T-cell (primary cell): ENCODE results near the gene NMT2. TPM values are rescaled to one million over a fixed set of nuclear protein-coding genes. Genes with fewer than 3 reads are reported as not detected.

Source experiments
- ATAC-seq, 4 experiments: fragments of 200-7000 bp in 3 of 4; fragments of 150-1000 bp in 1 of 4; cut with Tn5 transposase; replicated peaks in 1 of 4; 1 replicate in 3 of 4; 2 replicates in 1 of 4; pipeline ENCODE4 v1.10.0; 2021; ENCODE audit warnings: moderate library complexity in 3 of 4, mild to moderate bottlenecking in 2 of 4, moderate number of reproducible peaks in 1 of 4
- CTCF ChIA-PET, 2 donors: fragments of 300-600 bp; sonication (Branson Sonifier 250); formaldehyde crosslinking; loops; one replicate each; lab custom pipeline; 2022; ENCODE audit warnings: antibody characterized with exemption in 2 of 2; lab: Charles Lee
- POLR2A ChIA-PET, 2 donors: fragments of 300-600 bp; sonication (Branson Sonifier 250); formaldehyde crosslinking; loops; one replicate each; lab custom pipeline; 2022; ENCODE audit warnings: antibody characterized with exemption in 2 of 2; lab: Charles Lee
- DNase-seq, 35 experiments: peaks; one replicate each; pipeline versions ENCODE4 v3.0.0 to v3.0.0-alpha.2; 2013 to 2023
- H3K27ac ChIP-seq: one replicate; pipeline ENCODE4 v1.5.1; 2013; ENCODE audit warnings: low read length
- H3K27me3 ChIP-seq, 2 experiments: replicated peaks in 1 of 2; 1 replicate in 1 of 2; 2 replicates in 1 of 2; pipeline versions ENCODE4 v1.6.1 to v1.7.0; 2013; ENCODE audit warnings: low read length in 1 of 2, mixed read lengths in 1 of 2; ENCODE audit not compliant: control insufficient read depth in 2 of 2, insufficient read depth in 2 of 2; ENCODE audit errors: extremely low read depth in 1 of 2
- H3K36me3 ChIP-seq, 2 donors: 1 replicate in 1 of 2; 2 replicates in 1 of 2; pipeline versions ENCODE4 v1.6.1 to v1.7.0; 2013; ENCODE audit warnings: low read length in 1 of 2; ENCODE audit not compliant: control insufficient read depth in 2 of 2, insufficient read depth in 1 of 2; ENCODE audit errors: extremely low read depth in 1 of 2
- H3K4me1 ChIP-seq, 2 experiments: 1 replicate in 1 of 2; 2 replicates in 1 of 2; pipeline versions ENCODE4 v1.6.1 to v1.7.0; 2013; ENCODE audit warnings: low read length in 2 of 2, mixed read lengths in 1 of 2; ENCODE audit not compliant: insufficient read depth in 2 of 2, control insufficient read depth in 1 of 2; ENCODE audit errors: extremely low read depth in 1 of 2
- H3K4me3 ChIP-seq, 2 donors: 1 replicate in 1 of 2; 2 replicates in 1 of 2; pipeline versions ENCODE4 v1.5.1 to v1.7.0; 2013; ENCODE audit warnings: mild to moderate bottlenecking in 2 of 2, low read length in 1 of 2, moderate library complexity in 1 of 2; ENCODE audit not compliant: control insufficient read depth in 1 of 2; ENCODE audit errors: extremely low read depth in 1 of 2
- H3K9me3 ChIP-seq: 2 replicates; pipeline ENCODE4 v1.7.0; 2013
- H3K27ac Mint-ChIP-seq, 2 donors: one replicate each; pipeline ENCODE4 v1.8.0; 2020 to 2021; ENCODE audit warnings: mild to moderate bottlenecking in 2 of 2, mixed read lengths in 2 of 2
- H3K27me3 Mint-ChIP-seq, 2 donors: one replicate each; pipeline ENCODE4 v1.8.0; 2021 to 2022; ENCODE audit warnings: mixed read lengths in 2 of 2
- H3K36me3 Mint-ChIP-seq: one replicate; pipeline ENCODE4 v1.8.0; 2021; ENCODE audit warnings: mixed read lengths
- H3K4me1 Mint-ChIP-seq, 3 donors: one replicate each; pipeline ENCODE4 v1.8.0; 2020 to 2022; ENCODE audit warnings: mixed read lengths in 3 of 3, mild to moderate bottlenecking in 1 of 3
- H3K4me3 Mint-ChIP-seq, 3 donors: one replicate each; pipeline ENCODE4 v1.8.0; 2020 to 2022; ENCODE audit warnings: mild to moderate bottlenecking in 3 of 3, mixed read lengths in 3 of 3, moderate library complexity in 3 of 3
- H3K9me3 Mint-ChIP-seq, 3 donors: one replicate each; pipeline ENCODE4 v1.8.0; 2020 to 2022; ENCODE audit warnings: mixed read lengths in 3 of 3
- WGBS: methylation state at CpG from one replicate; pipeline ENCODE4 v1.1.5; 2013; ENCODE audit warnings: missing lambda C conversion rate; ENCODE audit not compliant: insufficient coverage; 5-methylcytosine and 5-hydroxymethylcytosine counted together
- total RNA-seq, 35 experiments: library from RNA in 6 of 35; stranded (reverse) in 6 of 35; fragments of 120-200 nt in 1 of 35; gene quantifications; one replicate each; pipeline versions ENCODE4 v1.2.1 to v1.2.4 and lab custom pipeline; 2013 to 2026

Gene NMT2
- total RNA-seq, 5 donors from 2014 or later (not counting 1 experiment from before 2014, with no cell fraction given) = 35.5 to 80.4 (median 40.8) TPM

DNA sequence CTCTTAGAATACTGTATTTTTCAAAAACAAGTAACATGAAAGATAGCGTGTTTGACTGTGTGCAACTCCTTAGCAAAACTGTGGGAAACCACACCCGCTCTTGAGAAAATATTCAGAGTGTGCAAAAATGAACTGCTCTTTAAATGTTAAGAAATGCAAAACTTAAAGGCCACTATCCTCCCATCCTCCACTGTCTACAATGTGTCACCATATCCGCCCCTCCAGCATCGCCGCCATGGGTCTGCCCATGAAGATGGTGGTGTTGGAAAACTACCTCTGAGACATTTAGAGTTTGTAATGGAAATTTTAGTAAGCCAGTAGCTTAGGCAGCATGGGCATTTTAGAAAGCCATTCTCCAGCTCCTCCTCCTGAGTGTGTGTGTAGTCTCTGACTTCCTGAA, 20.1 kb upstream of the NMT2 start:
- ChIA-PET CTCF (interaction anchor here in 1 of 2 donors (0.6 kb wide), 1 partner anchor 60 kb away, joined by 7 read pairs; no protein-coding TSS in a partner anchor), POLR2A (no interaction called here)
- no peaks in the 10 kb centered on the region for H3K36me3 Mint-ChIP-seq
- peak; percentile 48 to 62 (median 56) for ATAC-seq
- Histone ChIP-seq H3K9me3 (no peaks in the 10 kb centered on the region), H3K4me3 (peak overlapping the region in 1 of 2 donors; percentile 41), H3K4me1 (peaks cover 19 to 41% of the 10 kb centered on the region in 2 experiments), H3K27me3 (no peaks in the 10 kb centered on the region), H3K27ac (peak overlapping the region; percentile 13), H3K36me3 (no peaks in the 10 kb centered on the region)
- H3K4me3 Mint-ChIP-seq = peak overlapping the region in 2 of 3 donors; percentile 13 to 25
- no peaks in the 10 kb centered on the region for H3K27me3 Mint-ChIP-seq
- no peaks in the 10 kb centered on the region for H3K9me3 Mint-ChIP-seq
- H3K4me1 Mint-ChIP-seq = peaks cover 44 to 61% (median 52%) of the 10 kb centered on the region in 3 donors
- DNase-seq = peak in 3 of 35 experiments; percentile 22 to 23 (median 22)
- WGBS = no CpG with 5 or more reads among the region's 5 CpGs
- H3K27ac Mint-ChIP-seq = peak overlapping the region; percentile 73 to 74

DNA sequence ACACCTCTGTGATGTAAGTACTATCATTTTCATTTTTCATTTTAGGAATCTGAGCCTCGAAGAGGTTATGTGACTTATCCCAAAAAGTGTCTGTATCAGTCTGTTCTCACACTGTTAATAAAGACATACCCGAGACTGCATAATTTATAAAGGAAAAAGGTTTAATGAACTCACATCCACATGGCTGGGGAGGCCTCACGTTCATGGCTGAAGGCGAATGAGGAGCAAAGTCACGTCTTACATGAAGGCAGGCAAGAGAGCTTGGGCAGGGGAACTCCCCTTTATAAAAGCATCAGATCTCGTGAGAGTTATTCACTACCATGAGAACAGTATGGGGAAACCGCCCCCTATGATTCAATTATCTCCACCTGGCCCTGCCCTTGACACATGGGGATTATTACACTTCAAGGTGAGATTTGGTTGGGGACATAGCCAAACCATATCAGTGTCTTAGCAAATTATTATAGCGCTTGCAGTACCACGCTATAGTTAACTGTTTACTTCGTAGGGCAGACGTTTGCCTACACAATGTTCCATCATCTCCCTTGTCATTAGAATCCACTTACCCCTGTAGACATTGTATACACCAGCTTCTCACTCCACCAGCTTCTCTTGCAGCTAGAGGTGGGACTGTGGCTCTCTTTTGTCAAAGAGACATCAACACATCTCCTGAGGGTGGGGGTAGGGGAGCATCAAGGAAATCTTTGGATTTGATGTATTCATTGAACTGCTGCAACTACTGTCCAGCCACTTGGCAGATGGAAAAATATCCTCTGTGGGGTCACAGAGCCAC, 15.4 kb upstream of the NMT2 start:
- peaks cover 40 to 45% (median 40%) of the 10 kb centered on the region in 3 donors for H3K4me1 Mint-ChIP-seq
- peak overlapping the region in 1 of 3 donors; percentile 37 for H3K4me3 Mint-ChIP-seq
- no peaks in the 10 kb centered on the region for H3K27me3 Mint-ChIP-seq
- DNase-seq (no peak), ATAC-seq (no peak)
- Histone ChIP-seq H3K4me1 (peaks cover 13 to 33% of the 10 kb centered on the region in 2 experiments), H3K27ac (no peak overlapping the region), H3K27me3 (no peaks in the 10 kb centered on the region), H3K4me3 (no peak overlapping the region), H3K36me3 (no peaks in the 10 kb centered on the region), H3K9me3 (no peaks in the 10 kb centered on the region)
- WGBS = 88% methylated on average over 4 of the region's 11 CpGs
- CTCF ChIA-PET = no interaction called here
- POLR2A ChIA-PET = no interaction called here
- H3K36me3 Mint-ChIP-seq = no peaks in the 10 kb centered on the region
- no peaks in the 10 kb centered on the region for H3K9me3 Mint-ChIP-seq
- H3K27ac Mint-ChIP-seq = peak overlapping the region; percentile 8 to 83

DNA sequence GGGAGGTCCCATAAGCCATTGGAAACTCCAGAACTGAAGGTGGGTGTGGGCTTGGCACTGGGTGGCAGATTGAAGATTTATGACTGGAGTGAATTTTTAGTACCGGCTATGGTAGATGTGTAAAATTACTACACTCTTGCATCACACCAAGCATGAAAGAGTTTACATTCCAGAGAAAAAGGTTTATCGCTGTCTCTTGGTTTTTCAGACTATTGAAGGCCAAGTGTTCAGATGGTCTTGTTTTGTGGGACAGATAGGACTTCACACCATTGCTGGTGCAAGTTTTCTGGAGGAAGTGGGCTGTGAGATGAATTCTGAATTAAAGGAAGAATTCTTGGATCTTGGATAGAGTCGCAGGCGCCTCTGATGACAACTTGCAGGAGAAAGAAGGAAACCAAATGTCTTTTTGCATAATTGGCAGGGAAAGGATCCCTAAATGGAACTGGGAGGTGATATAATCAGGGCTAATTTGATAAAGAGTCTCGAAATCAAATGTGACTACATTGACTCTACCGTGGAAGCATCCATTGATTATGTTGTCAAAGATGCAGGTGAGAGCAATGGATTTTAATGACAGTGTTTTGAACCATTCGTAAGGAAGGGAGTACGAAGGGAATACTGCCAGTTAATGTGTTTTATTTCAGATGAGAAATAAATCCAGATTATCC, 14.2 kb upstream of the NMT2 start:
- POLR2A ChIA-PET = interaction anchor here in 1 of 2 donors (0.6 kb wide), 1 partner anchor 119 kb away, joined by 4 read pairs; no protein-coding TSS in a partner anchor
- 88% methylated on average over 7 of the region's 8 CpGs for WGBS
- CTCF ChIA-PET = no interaction called here

DNA sequence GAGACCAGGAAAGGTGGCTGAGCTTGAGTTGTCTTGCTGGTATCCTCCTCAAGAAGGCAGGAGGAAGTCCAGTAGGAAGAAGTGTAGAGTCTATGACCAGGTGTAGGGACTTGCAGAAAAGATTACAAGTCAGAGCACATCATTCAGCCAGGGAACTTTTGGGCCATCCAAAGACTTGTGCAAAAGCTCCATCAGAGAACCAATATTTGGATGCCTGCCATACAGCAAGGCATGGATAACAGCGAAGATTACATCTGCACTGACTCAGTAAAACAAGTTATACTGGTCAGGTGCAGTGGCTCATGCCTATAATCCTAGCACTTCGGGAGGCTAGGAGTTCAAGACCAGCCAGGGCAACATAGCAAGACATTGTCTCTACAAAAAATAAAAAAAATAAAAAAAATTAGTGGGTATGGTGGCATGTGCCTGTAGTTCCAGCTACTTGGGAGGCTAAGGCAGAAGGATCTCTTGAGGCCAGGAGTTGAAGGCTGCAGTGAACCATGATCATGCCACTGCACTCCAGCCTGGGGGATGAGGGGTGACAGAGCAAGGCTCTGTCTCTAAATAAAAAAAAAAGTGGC, 13.2 kb upstream of the NMT2 start:
- H3K4me3 Mint-ChIP-seq = no peak overlapping the region
- Histone ChIP-seq H3K27ac (no peak overlapping the region), H3K36me3 (no peaks in the 10 kb centered on the region), H3K4me1 (peaks cover 6 to 20% of the 10 kb centered on the region in 2 experiments), H3K9me3 (no peaks in the 10 kb centered on the region), H3K27me3 (no peaks in the 10 kb centered on the region), H3K4me3 (no peak overlapping the region)
- H3K4me1 Mint-ChIP-seq = peaks cover 29 to 31% (median 29%) of the 10 kb centered on the region in 3 donors
- H3K27me3 Mint-ChIP-seq = no peaks in the 10 kb centered on the region
- no peak overlapping the region for H3K27ac Mint-ChIP-seq
- CTCF ChIA-PET = interaction anchor here (0.5 to 1.2 kb wide), 3 partner anchors 30 to 263 kb away, joined by 3 to 4 read pairs (median 3); no protein-coding TSS in a partner anchor
- DNase-seq (no peak), ATAC-seq (no peak)
- no CpG with 5 or more reads among the region's 2 CpGs for WGBS
- no peaks in the 10 kb centered on the region for H3K36me3 Mint-ChIP-seq
- no peaks in the 10 kb centered on the region for H3K9me3 Mint-ChIP-seq
- POLR2A ChIA-PET = interaction anchor here in 1 of 2 donors (0.6 kb wide), 1 partner anchor 118 kb away, joined by 4 read pairs; no protein-coding TSS in a partner anchor

More for the DNA sequence above, 14.2 kb upstream of the NMT2 start:
- H3K36me3 Mint-ChIP-seq = no peaks in the 10 kb centered on the region
- no peak overlapping the region for H3K4me3 Mint-ChIP-seq
- Histone ChIP-seq H3K4me3 (no peak overlapping the region), H3K9me3 (no peaks in the 10 kb centered on the region), H3K27ac (no peak overlapping the region), H3K36me3 (no peaks in the 10 kb centered on the region), H3K4me1 (peaks cover 7 to 28% of the 10 kb centered on the region in 2 experiments), H3K27me3 (no peaks in the 10 kb centered on the region)
- DNase-seq = no peak
- H3K27me3 Mint-ChIP-seq = no peaks in the 10 kb centered on the region
- peaks cover 32 to 37% (median 33%) of the 10 kb centered on the region in 3 donors for H3K4me1 Mint-ChIP-seq
- no peaks in the 10 kb centered on the region for H3K9me3 Mint-ChIP-seq
- H3K27ac Mint-ChIP-seq = peak overlapping the region; percentile 25 to 31
- no peak for ATAC-seq

DNA sequence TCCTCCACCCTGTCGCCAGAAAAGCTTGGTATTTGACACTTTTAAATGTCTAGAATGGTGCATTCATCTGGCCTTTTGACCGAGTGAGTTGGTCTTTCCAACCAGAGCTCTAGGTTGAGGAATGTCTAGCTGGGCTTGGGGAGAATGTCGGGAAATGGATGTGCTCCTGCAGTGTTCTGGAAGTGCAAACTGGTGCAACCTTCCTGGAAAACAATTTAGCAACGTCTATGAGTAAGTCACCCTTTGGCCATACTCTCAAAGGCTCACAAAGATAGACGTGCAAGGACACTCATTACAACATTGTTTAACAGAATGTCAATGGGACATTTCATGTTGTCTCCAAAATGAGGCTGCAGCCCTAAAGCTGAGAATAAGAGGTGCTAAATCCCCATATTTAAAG, 12.2 kb upstream of the NMT2 start:
- CTCF ChIA-PET = interaction anchor here in 1 of 2 donors (1.2 kb wide), 1 partner anchor 227 kb away, joined by 3 read pairs; no protein-coding TSS in a partner anchor
- H3K4me1 Mint-ChIP-seq = peaks cover 21 to 22% (median 21%) of the 10 kb centered on the region in 3 donors

DNA sequence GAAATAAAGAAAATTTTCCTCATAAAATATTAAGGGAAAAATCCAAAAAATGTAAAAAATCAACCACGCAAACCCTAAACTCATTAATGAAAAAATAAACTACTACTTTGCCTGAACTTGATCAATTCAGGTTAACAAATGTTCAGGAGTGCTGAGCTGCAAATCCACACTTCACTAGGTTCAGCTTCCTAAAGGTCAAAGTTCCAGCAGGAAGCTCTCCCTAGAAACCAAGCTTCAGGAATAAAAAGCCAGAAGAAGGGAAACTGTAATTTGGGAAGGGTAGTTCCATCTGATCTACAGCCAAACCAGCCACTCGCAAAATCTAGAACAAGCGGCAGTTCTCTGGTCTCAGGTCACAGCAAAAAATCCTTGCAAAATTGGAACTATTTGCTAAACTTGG, 7.8 kb upstream of the NMT2 start:
- Mint-ChIP-seq H3K27me3 (no peaks in the 10 kb centered on the region), H3K4me1 (peaks cover 19 to 34% (median 27%) of the 10 kb centered on the region in 3 donors), H3K36me3 (no peaks in the 10 kb centered on the region), H3K9me3 (no peaks in the 10 kb centered on the region), H3K4me3 (no peak overlapping the region), H3K27ac (no peak overlapping the region)
- no peaks in the 10 kb centered on the region for H3K27me3 ChIP-seq
- no peaks in the 10 kb centered on the region for H3K9me3 ChIP-seq
- peaks cover 6 to 14% of the 10 kb centered on the region in 2 experiments for H3K4me1 ChIP-seq
- no peak overlapping the region for H3K27ac ChIP-seq
- no peaks in the 10 kb centered on the region for H3K36me3 ChIP-seq
- POLR2A ChIA-PET = no interaction called here
- ATAC-seq (no peak), DNase-seq (no peak)
- no CpG with 5 or more reads among the region's 3 CpGs for WGBS
- CTCF ChIA-PET = no interaction called here
- H3K4me3 ChIP-seq = no peak overlapping the region

More for the DNA sequence above, 12.2 kb upstream of the NMT2 start:
- Histone ChIP-seq H3K27ac (no peak overlapping the region), H3K4me3 (no peak overlapping the region), H3K27me3 (no peaks in the 10 kb centered on the region), H3K4me1 (peaks cover 5 to 13% of the 10 kb centered on the region in 2 experiments), H3K9me3 (no peaks in the 10 kb centered on the region), H3K36me3 (no peaks in the 10 kb centered on the region)
- no peaks in the 10 kb centered on the region for H3K9me3 Mint-ChIP-seq
- H3K36me3 Mint-ChIP-seq = no peaks in the 10 kb centered on the region
- no peak overlapping the region for H3K27ac Mint-ChIP-seq
- H3K4me3 Mint-ChIP-seq = no peak overlapping the region
- ATAC-seq (no peak), DNase-seq (no peak)
- WGBS = 78% methylated on average over 3 of the region's 5 CpGs
- H3K27me3 Mint-ChIP-seq = no peaks in the 10 kb centered on the region
- POLR2A ChIA-PET = no interaction called here
